ENCODE data around the gene MPPED2.

The MPPED2 gene

GRCh38 chr11:30527566-30527965 is 58.6 kb downstream of the MPPED2 start:
- TF ChIP-seq GATA2 (IDR thresholded peaks at IDR 0.05; ENCODE audit: low read depth, low read length) (no peak), GATA3 (IDR thresholded peaks at IDR 0.05; ENCODE audit: low read depth, low read length) (no peak)

GRCh38 chr11:30526558-30526957 is 59.6 kb downstream of the MPPED2 start:
- TF ChIP-seq GATA2 (IDR thresholded peaks at IDR 0.05; ENCODE audit: low read depth, low read length) (no peak), GATA3 (IDR thresholded peaks at IDR 0.05; ENCODE audit: low read depth, low read length) (no peak)

- TF ChIP-seq GATA2 (IDR thresholded peaks at IDR 0.05; ENCODE audit: low read depth, low read length) (no peak), GATA3 (IDR thresholded peaks at IDR 0.05; ENCODE audit: low read depth, low read length) (no peak)
Measured at GRCh38 chr11:30522536-30523243, 63.5 kb downstream of the MPPED2 start.

- TF ChIP-seq GATA3 (IDR thresholded peaks at IDR 0.05; ENCODE audit: low read depth, low read length) (no peak), GATA2 (IDR thresholded peaks at IDR 0.05; ENCODE audit: low read depth, low read length) (no peak)
Measured at GRCh38 chr11:30521297-30522071, 64.7 kb downstream of the MPPED2 start.

- no peak for TF ChIP-seq GATA3 (IDR thresholded peaks at IDR 0.05; ENCODE audit: low read depth, low read length)
- TF ChIP-seq GATA2 (IDR thresholded peaks at IDR 0.05; ENCODE audit: low read depth, low read length), result no peak
Measured at GRCh38 chr11:30513087-30513486, 73.1 kb downstream of the MPPED2 start.

- TF ChIP-seq GATA3 (IDR thresholded peaks at IDR 0.05; ENCODE audit: low read depth, low read length) (no peak), GATA2 (IDR thresholded peaks at IDR 0.05; ENCODE audit: low read depth, low read length) (no peak)
Measured at GRCh38 chr11:30511408-30511807, 74.7 kb downstream of the MPPED2 start.

- no peak for TF ChIP-seq GATA3 (IDR thresholded peaks at IDR 0.05; ENCODE audit: low read depth, low read length)
- TF ChIP-seq GATA2 (IDR thresholded peaks at IDR 0.05; ENCODE audit: low read depth, low read length), result no peak
Measured at GRCh38 chr11:30510750-30511149, 75.4 kb downstream of the MPPED2 start.

GRCh38 chr11:30509364-30509763 is 76.8 kb downstream of the MPPED2 start:
- TF ChIP-seq GATA2 (IDR thresholded peaks at IDR 0.05; ENCODE audit: low read depth, low read length) (no peak), GATA3 (IDR thresholded peaks at IDR 0.05; ENCODE audit: low read depth, low read length) (no peak)

GRCh38 chr11:30508594-30508993 is 77.6 kb downstream of the MPPED2 start:
- no peak for TF ChIP-seq GATA2 (IDR thresholded peaks at IDR 0.05; ENCODE audit: low read depth, low read length)
- no peak for TF ChIP-seq GATA3 (IDR thresholded peaks at IDR 0.05; ENCODE audit: low read depth, low read length)

- no peak for TF ChIP-seq GATA3 (IDR thresholded peaks at IDR 0.05; ENCODE audit: low read depth, low read length)
- no peak for TF ChIP-seq GATA2 (IDR thresholded peaks at IDR 0.05; ENCODE audit: low read depth, low read length)
Measured at GRCh38 chr11:30505603-30506002, 80.5 kb downstream of the MPPED2 start.

GRCh38 chr11:30504468-30504867 is 81.7 kb downstream of the MPPED2 start:
- no peak for TF ChIP-seq GATA2 (IDR thresholded peaks at IDR 0.05; ENCODE audit: low read depth, low read length)
- no peak for TF ChIP-seq GATA3 (IDR thresholded peaks at IDR 0.05; ENCODE audit: low read depth, low read length)

- TF ChIP-seq GATA3 (IDR thresholded peaks at IDR 0.05; ENCODE audit: low read depth, low read length), result no peak
- no peak for TF ChIP-seq GATA2 (IDR thresholded peaks at IDR 0.05; ENCODE audit: low read depth, low read length)
Measured at GRCh38 chr11:30503156-30503555, 83.0 kb downstream of the MPPED2 start.

GRCh38 chr11:30502305-30502704 is 83.8 kb downstream of the MPPED2 start:
- no peak for TF ChIP-seq GATA2 (IDR thresholded peaks at IDR 0.05; ENCODE audit: low read depth, low read length)
- no peak for TF ChIP-seq GATA3 (IDR thresholded peaks at IDR 0.05; ENCODE audit: low read depth, low read length)

GRCh38 chr11:30501744-30502143 is 84.4 kb downstream of the MPPED2 start:
- no peak for TF ChIP-seq GATA2 (IDR thresholded peaks at IDR 0.05; ENCODE audit: low read depth, low read length)
- no peak for TF ChIP-seq GATA3 (IDR thresholded peaks at IDR 0.05; ENCODE audit: low read depth, low read length)

- TF ChIP-seq GATA2 (IDR thresholded peaks at IDR 0.05; ENCODE audit: low read depth, low read length) (no peak), GATA3 (IDR thresholded peaks at IDR 0.05; ENCODE audit: low read depth, low read length) (no peak)
Measured at GRCh38 chr11:30499940-30500339, 86.2 kb downstream of the MPPED2 start.

All from SH-SY5Y (cell line).